ENCODE results near the gene MYO16.

The MYO16 gene

DNA sequence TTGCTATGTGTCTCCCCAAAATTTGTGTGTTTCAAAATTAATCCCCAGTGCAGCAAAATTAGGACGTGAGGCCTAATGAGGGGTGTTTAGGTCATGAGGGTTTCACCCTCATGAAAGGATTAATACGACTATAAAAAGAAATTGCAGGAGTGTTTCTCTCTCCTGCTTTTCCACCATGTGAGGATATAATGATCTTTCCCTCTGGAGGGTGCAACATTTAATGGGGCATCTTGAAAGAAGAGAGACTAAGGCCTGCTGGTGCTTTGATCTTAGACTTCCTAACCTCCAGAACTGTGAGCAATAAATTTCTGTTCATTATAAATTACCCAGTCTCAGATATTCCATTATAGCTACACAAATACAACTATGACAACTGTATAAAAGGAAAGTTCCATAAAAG is 183.2 kb downstream of the MYO16 start:
- no peak for DNase-seq

DNA sequence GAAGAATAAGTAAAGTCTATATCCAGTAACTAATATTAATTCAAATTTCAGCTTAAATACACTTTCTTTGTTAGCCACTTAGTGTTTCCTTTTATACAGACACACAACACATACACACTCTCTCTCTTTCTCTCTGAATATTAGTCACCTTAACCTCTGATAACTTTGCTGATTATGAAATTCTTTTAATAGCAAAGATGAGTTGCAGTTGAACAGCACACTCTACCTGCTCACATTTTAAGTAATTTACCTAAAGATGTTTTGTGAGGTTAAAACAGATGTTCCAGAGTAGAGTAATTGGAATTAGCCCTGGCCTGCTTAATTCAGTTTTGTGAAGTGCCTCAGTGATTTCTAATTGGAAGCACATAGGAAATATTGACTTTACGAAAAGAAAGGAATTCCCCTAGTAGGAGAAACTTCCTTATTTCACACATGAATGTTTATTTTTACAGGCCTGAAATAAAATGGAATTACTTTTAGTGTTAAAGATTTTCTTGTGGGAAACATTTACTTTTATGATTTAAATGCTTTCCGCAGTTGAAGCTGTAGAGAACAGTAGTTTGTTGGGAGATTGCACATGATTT is 184.3 kb downstream of the MYO16 start:
- no peak for DNase-seq

DNA sequence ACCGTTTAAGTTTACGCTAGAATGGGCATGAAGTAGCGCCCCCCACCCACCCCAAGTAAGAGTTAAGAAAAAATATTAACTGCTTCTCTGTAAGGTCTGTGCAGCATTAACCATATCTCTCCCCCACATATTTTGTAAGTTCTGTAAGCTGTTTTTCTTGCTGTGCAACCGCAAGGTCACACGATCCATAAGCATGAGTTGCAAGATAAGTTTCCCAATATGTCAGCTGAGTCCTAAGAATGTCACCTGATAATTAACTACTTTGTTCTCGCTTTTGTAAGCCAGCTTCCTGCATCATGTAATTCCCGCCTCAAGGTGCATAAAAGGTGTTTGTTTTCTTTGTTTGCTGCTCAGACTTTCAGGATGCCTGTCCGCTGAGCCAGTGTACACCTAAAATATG is 187.0 kb downstream of the MYO16 start:
- DNase-seq, result peak; percentile 17

DNA sequence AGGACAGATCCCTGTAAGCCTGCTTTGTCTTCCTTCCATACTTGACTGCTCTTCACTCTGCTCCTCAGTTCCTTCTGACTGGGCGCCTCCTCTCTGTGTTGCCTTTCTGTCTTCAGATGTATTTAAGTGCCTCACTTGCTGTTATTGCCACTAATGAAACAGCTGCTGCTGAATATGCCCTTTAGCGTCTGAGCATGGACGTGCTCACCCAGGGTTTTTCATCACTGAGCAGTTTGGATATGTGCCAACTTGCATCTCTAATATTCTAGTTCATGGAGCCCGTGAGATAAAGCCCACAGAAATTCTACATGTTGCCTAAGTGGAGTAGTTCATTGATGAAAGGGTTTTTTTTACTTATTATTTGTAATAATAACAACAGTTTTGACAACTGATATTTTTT is 198.2 kb downstream of the MYO16 start:
- no peak for DNase-seq

DNA sequence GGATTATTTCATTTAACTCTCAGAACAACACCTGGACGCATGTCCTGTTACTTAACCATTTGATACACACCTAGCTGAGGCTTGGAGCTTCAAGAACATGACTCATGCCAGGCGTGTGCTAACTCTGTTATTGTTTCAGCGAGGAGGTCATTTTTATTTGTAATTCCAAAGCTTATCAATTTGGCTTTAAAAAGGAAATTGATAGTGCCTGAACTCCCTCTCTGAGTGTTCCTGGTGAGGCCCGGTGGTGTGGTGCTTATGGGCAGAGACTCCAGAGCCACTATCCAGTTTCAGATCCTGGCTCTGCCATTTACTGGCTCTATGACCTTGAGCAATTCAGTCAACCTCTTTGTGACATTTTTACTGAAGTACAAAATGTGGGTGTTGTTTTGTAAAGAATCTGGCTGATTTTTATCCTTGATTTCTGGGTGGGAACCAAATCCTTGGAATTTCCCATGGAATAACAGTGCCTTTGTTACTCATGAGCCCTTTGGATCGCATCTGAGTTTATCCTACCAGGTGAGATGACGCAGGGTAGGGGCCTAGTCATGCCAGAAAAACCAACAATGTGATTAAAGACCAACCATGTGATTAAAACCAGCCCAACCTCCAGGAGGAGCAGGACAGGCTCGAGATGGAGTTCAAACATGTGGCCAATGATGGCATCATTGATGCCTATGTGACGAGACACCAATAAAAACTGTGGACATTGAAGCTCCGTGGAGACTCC is 198.8 kb downstream of the MYO16 start:
- DNase-seq, result no peak

DNA sequence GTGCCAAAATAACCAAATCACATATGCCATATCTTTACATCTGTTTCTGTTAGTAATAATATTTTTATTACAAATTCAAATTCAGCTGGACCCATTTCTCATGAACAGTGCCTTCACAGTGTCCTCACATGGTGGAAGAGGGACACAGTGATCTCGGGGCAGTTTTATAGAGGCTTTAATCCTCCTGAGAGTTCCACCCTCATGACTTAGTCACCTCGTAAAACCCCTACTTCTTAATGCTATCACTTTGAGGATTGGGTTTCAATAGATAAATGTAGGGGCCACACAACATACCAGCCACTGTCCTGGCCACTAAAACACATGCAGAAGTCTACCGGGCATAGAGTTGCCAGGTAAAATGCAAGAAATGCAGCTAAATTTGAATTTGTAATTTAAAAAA is 201.5 kb downstream of the MYO16 start:
- no peak for DNase-seq

DNA sequence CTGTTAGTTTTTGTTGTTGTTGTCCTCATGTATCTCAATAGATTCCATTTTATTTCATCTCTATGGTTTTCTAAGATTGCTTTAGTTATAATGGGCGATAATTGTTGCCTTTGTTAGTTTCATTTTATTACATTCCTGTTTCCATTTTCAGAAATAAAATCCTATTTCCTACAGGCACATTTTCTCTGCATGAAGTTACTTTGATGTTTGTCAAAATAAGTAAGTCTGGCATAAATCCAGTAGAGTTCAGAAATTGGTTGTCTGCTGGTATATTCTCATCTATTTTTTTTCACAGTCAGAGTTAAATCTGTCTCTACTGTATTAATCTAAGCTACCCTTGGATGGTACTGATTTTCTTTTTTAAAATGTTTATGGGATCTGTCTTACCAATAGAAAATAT is 204.1 kb downstream of the MYO16 start:
- no peak for DNase-seq

DNA sequence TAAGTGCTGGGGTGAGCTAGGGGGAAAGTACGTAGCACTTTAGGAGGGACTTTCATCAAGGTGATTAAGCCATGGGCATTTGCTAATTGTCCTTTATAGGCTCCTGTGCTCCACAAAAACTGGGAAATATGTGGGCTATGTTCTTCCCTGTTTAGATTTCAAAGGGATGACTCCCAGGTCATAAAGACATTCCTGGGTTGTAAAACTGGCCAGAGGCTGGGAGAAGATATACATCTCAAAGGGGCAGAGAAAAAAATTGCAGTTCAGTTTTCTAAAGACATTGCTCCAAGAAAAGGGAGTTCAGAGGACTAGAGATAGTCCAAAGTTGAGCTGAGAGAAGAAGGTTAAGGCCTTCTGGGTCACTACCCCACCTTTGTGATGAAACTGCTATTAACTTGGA is 204.8 kb downstream of the MYO16 start:
- no peak for DNase-seq

DNA sequence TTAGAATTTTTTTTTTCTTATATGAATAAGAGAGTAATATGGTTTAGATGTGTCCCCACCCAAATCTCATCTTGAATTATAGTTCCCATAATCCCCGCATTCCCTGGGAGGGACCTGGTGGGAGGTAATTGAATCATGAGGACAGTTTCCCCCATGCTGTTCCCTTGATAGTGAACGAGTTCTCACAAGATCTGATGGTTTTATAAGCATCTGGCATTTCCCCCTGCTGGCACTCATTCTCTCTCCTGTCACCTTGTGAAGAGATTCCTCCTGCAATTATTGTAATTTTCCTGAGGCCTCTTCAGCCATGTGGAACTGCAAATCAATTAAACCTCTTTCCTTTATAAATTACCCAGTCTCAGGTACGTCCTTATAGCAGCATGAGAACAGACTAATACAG is 205.7 kb downstream of the MYO16 start:
- no peak for DNase-seq

DNA sequence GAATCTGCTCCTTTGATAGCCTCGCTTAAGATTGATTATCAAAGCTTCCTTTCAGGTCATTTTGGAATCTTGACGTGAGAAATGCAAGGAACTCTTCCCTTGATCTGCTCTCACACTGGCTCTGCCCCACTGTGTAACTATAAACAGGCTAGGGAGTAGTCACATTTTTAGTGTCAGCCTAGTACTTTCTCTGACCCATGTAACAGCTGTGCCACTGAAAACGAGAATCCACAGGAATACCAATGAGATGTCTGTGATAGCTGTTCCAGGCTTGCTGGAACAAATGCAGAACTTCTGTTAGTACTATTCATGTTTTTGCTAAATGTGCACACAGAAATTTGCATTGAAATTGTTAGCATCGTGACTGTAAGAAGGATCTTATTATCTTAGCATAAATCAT is 221.3 kb downstream of the MYO16 start:
- no peak for DNase-seq

DNA sequence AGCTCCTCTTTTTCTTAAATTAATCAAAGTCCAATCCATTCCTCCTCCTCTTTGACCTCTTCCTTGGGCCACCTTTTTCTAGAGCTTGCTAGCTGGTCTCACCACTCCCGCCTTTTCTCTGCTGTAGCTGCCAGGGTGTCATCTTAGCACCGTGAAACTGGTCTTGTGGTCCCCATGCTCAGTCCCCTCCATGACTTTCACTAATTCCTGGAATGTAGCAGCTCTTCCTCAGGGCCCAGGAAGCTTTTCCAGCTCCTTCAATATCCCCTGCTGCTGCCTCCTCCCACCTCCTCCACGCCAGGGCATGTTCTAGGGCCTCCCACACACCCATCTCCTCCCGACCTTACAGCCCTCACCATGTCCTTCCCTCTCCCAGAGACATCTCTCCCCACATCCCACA is 222.2 kb downstream of the MYO16 start:
- DNase-seq, result no peak

DNA sequence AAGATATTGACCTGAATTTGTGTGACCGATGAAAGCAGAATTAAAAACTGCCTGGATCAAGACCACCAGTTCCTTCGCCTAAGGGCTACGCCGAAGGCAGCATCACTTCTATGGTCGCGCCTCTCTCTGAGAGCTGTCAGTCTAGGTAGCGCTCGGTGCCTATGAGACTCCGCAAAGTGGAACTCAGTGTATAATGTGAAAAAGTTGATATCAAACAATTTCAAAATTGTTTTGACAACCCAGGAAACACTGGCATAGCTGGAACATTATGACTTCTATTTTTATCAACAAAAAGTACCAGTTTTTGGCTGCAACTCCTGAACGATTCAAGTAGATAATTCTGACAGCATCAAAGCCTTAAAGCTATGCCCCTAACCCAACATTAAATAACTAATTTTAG is 223.6 kb downstream of the MYO16 start:
- DNase-seq, result no peak

DNA sequence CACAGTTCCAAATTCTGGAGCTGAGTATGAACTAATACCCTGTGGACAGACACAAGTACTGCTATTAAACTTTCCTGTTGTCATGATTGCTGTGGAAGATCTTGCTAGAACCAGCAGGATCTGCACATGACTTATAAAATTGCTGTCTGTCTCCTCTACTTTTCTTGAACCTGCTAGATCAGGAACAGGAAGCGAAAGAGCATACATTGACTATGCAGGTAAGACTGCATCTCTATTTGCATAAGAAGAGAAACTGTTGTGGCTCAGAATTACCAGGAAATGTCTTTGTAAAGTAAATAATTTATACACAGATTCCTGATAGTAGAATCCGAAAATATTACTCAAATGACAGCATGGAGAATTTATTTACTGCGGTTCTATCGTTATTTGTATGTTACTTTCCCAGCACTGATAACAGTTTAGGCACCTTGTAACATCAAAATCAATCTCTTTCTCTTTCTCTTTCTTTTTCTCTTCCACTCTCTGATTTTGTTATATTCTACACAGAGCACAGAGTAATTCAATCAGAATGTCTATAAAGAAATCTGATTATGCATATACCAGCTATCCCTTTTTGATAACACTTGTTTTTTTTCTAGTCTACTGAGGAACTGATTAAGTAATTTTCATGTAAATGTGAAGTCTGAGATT is 226.5 kb downstream of the MYO16 start:
- no peak for DNase-seq

DNA sequence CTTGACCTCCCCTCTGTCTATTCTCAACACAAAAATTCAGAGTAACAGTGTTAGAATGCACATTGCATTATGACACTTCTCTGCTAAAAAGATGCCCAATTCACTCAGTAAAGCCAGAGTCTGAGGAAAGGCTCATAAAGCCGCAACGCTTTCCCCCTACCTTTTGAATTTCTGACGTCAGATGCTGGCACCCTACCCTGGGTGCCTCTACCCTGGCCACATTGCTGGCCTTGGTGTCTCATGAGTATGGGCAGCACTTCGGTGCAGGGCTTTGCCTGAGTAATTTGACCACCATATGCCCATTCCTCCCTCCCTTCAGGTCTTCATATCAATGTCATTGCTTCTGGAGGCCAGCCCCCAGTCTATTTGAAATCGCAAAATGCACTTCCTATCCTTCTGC is 229.3 kb downstream of the MYO16 start:
- no peak for DNase-seq

DNA sequence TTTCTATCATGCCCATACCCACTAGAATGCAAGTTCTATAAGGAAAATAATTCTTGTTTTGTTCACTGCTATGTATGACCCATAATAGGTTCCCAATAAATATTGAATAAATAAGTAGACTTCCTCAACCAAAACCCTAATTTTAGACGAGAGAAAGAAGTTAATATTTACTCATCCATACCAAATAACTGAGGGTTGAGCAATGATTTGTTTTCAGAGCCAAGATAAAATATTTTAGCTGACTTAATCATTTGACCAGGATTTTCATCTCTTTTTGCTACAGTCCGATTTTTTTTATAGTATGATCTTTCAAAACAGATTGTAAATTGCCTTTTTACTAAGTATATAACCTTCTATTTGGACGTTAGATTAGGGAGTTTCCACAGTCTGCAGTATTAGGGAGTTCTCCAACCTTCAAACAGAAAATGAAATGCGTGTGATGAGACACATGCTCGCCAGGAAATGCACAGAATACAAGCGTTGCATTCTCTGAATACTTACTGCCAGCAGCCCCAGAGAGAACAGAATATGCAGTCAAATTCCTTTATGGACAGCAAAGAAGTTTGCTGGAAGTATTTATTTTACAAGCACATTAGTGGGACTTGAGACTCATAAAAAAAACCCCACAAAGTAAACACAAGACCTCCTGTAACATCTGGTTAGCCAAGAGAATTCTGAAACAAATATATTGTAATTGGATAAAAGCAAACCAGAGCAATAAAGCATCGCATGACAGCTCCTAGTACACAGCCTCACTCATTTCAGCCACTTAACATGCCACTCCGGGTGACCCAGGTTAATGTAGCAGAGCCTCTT is 230.0 kb downstream of the MYO16 start:
- no peak for DNase-seq

DNA sequence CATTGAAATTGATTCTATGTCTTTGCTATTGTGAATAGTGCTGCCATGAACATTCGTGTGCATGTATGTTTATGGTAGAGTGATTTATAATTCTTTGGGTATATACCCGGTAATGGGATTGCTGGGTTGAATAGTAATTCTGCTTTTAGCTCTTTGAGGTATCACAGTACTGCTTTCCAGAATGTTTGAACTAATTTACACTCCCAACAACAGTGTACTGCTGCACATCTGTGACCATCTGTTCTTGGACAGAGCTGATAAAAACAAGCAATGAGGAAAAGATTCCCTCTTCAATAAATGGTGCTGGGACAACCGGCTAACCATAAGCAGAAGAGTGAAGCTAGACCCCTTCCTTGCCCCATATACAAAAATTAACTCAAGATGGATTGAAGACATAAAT is 231.0 kb downstream of the MYO16 start:
- DNase-seq, result no peak

DNA sequence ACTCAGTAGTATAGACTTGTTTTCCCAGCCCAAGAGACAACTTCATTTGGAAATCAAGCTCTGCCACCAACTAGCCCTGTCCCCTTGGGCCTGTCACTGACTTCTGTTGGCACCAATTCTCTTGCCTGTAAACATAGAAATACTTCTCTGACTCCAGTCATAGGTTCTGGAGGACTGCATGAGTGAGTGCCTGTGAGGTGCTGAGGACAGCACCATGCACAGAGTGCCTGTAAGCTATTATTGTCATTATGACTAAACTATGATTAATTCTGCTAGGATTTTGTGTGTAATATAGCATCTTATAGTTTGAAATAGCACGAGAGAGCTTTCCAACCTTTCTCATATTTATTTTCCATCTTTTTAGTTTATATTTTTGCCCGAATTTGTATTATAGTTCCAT is 247.9 kb downstream of the MYO16 start:
- DNase-seq, result no peak

DNA sequence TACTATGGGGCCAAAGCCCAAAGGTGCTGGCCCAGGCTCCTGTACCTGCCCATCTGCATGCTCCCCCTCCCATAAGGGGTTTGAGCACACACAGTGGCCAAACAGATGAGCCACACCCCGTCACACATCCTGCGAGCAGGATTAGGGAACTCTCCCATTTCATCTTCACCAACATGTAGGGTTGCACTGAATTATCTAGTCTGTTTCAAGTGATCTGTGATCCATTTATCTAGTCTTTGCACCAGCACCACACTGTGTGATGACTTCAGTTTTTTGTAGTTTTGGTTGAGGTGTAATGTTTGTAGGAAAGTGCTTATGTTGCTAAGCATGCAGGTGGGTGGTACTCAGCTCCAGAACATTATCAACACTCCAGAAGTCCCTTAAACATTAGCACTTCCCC is 249.3 kb downstream of the MYO16 start:
- no peak for DNase-seq

DNA sequence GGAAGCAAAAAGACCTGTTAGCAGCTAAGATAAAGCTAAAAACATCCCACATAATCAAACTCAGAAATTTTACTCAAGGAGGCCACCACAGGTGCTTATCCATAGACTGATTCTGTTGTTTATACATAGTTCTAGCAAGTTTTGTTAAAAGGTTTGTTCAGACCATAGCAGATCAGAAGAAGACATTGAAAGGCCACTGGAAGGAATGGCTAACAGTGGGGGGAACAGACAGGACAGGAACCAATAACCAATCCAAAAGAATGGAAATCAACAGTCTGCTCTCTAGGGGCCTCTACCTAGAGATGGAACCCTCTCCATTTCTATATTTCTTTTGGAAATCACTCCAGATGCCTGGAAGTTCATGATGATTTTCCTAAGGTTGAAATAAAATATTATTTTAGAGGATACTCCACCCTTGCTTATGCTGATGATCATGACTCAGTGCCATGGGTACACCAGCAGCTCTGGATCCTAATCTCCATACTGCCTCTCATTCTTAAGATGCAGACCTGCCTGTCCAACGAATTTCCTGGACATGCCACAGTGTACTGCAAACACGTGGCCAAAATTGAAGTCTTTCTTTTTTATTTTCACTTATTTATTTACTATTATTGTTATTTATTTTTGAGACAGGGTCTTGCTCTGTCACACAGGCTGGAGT is 260.0 kb downstream of the MYO16 start:
- no peak for DNase-seq

DNA sequence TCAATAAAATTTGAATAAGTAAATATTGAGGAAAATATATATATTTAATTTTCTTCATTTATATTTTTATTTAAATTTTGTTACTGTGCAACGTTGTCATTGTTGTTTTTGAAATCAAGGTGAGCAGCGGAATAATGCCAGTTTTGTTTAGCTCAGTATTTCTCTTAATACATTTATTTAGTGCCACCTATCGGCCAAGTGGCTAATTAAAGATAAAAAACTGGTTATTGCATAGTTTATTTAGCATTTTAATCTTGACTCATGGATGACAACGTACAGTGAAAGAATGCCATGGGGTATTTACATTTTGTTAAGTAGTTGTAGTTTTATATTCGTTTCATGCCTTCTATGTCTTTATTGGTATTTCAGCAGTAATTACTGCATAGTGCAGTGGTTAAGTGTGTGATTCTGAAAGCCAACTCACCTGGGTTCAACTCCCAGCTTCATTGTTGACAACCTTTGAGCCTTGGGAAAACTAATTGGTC is 265.9 kb downstream of the MYO16 start:
- DNase-seq, result no peak

DNA sequence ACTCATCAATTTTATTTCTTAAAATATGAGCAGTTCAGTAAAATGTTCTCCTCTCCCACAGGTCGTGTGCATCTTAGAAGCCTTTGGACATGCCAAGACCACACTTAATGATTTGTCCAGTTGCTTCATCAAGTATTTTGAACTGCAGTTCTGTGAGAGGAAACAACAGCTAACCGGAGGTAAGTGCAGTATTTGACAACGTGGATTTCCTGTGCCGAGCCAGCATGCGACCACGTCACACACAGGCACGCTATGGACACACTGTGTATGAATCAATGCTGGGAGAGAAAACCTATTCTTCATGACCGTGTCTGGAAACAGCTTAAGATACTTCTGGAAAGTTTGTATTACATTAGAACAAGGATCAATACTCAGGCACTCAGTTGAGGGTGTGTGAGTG is 268.5 kb downstream of the MYO16 start:
- no peak for DNase-seq

DNA sequence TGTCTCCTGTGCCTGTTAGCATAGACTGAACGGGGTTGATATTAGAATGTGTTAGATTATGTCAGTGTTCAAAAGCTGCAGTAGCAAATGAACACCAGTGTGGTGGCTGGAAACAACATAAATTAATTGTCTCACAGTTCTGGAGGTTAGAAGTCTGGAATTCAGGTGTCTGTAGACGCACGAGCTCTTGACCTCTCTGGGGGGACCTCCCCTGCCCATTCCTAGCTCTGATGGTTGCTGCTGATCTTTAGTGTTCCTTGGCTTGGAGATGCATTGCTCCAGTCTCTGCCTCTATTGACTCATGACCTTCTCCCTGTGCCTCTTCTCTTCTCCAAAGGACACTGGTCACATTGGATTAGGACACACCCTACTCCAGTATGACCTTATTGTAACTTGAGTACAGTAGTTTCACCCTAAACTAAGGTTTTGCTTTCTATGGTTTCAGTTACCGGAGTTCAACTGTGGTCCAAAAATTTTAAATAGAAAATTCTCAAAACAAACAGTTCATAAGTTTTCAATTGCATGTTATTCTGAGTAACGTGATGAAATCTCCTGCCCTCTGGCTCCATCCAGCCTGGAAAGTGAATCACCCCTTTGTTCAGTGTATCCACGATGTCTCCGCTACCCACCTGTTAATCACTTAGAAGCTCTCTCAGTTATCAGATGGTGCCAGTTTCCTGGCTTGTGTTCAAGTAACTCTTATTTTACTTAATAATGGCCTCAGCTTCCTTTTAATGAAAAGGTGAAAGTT is 273.2 kb downstream of the MYO16 start:
- no peak for DNase-seq

Measured in GF-D8 (cell line).